HepG2 (cell line): Measurements from ENCODE around the gene GRHL1. TPM values are rescaled to one million over a fixed set of nuclear protein-coding genes. Genes with fewer than 3 reads are reported as not detected.

ENCODE experiments used
- ATAC-seq: fragments of 200-7000 bp; cut with Tn5 transposase; 3 replicates; pipeline ENCODE4 v1.9.1; 2020; ENCODE audit warnings: mild to moderate bottlenecking, moderate library complexity
- BruUV-seq: library from RNA; stranded (reverse); fragments of 400-500 nt; replicated peaks from 2 replicates; lab custom pipeline; 2021; lab: Mats Ljungman, UMichigan
- CTCF ChIA-PET: fragments of 300-600 bp; formaldehyde crosslinking; extraction: SDS; loops from one replicate; lab custom pipeline; 2021; ENCODE audit warnings: low total read pairs, inconsistent platforms, low intra/inter-chr PET ratio; lab: Yijun Ruan, JAX
- POLR2A ChIA-PET: fragments of 350-600 bp; sonication (Branson Sonifier 250); formaldehyde crosslinking; loops from one replicate; lab custom pipeline; 2020; ENCODE audit warnings: antibody characterized with exemption, inconsistent platforms; lab: Yijun Ruan, JAX
- DNase-seq: peaks from one replicate; pipeline ENCODE4 v3.0.0-alpha.2; 2015; ENCODE audit warnings: low spot score
- FAIRE-seq: peaks from 3 replicates; lab custom pipeline; 2011; peaks lifted over from hg19 to GRCh38; lab: Jason Lieb, UNC
- H2AFZ ChIP-seq: one replicate; pipeline ENCODE4 v1.6.1; 2011; ENCODE audit warnings: low read length, inconsistent platforms
- H3K27ac ChIP-seq: fragments of 300-600 bp; 3 replicates; pipeline ENCODE4 v1.8.0; 2011; ENCODE audit warnings: mixed run types, mild to moderate bottlenecking, mixed read lengths, low read length, inconsistent platforms; ENCODE audit not compliant: insufficient read depth; ENCODE audit errors: extremely low read length
- H3K27me3 ChIP-seq, 2 experiments: fragments of 200-600 bp in 1 of 2; 2 replicates in 1 of 2; 3 replicates in 1 of 2; pipeline versions ENCODE4 v1.6.0 to v1.8.0; 2011; ENCODE audit warnings: low read length in 2 of 2, mild to moderate bottlenecking in 2 of 2, moderate library complexity in 2 of 2, inconsistent platforms in 1 of 2; ENCODE audit not compliant: insufficient read depth in 2 of 2, control insufficient read depth in 1 of 2
- H3K36me3 ChIP-seq, 2 experiments: fragments of 200-600 bp in 1 of 2; replicated peaks in 1 of 2; 2 replicates in 1 of 2; 3 replicates in 1 of 2; pipeline versions ENCODE4 v1.5.1 to v1.8.0; 2011; ENCODE audit warnings: low read length in 2 of 2, inconsistent platforms in 1 of 2; ENCODE audit not compliant: insufficient read depth in 2 of 2, control insufficient read depth in 1 of 2
- H3K4me1 ChIP-seq: 2 replicates; pipeline ENCODE4 v1.5.1; 2012; ENCODE audit warnings: low read length, inconsistent platforms; ENCODE audit not compliant: insufficient read depth
- H3K4me2 ChIP-seq: 2 replicates; pipeline ENCODE4 v1.6.0; 2011; ENCODE audit warnings: low read depth, low read length, inconsistent platforms
- H3K4me3 ChIP-seq, 3 experiments: fragments of 200-600 bp in 1 of 3; sonication (generic), shearing (Covaris generic) in 1 of 3; replicated peaks in 1 of 3; 2 replicates each; pipeline ENCODE4 v1.5.1; 2011 to 2016; ENCODE audit warnings: low read length in 3 of 3, inconsistent platforms in 2 of 3, low read depth in 2 of 3, mild to moderate bottlenecking in 2 of 3, control low read depth in 1 of 3, mixed read lengths in 1 of 3; ENCODE audit not compliant: insufficient read depth in 1 of 3
- H3K79me2 ChIP-seq: one replicate; pipeline ENCODE4 v1.6.1; 2011; ENCODE audit warnings: low read length, inconsistent platforms; ENCODE audit not compliant: insufficient read depth
- H3K9ac ChIP-seq: 2 replicates; pipeline ENCODE4 v1.6.0; 2011; ENCODE audit warnings: mild to moderate bottlenecking, low read depth, low read length, inconsistent platforms; ENCODE audit not compliant: insufficient read depth
- H3K9me3 ChIP-seq: 2 replicates; pipeline ENCODE4 v1.5.1; 2012; ENCODE audit warnings: mild to moderate bottlenecking, low read length
- H4K20me1 ChIP-seq: 2 replicates; pipeline ENCODE4 v1.6.0; 2011; ENCODE audit warnings: inconsistent platforms, mild to moderate bottlenecking, low read length, moderate library complexity; ENCODE audit not compliant: insufficient read depth
- AHDC1 ChIP-seq: sonication (generic); formaldehyde crosslinking; IDR thresholded peaks from 2 replicates; pipeline ENCODE4 v1.5.1; 2020; ENCODE audit warnings: mild to moderate bottlenecking, missing genetic modification reagents, borderline replicate concordance
- MXI1 ChIP-seq: IDR thresholded peaks from 3 replicates; pipeline ENCODE4 v1.6.1; 2012; ENCODE audit warnings: low read depth, low read length, inconsistent platforms, borderline replicate concordance
- NFE2 ChIP-seq: sonication (generic); formaldehyde crosslinking; IDR thresholded peaks from 2 replicates; pipeline ENCODE4 v1.4.0; 2020; ENCODE audit warnings: missing genetic modification reagents
- NFYB ChIP-seq: sonication (generic); formaldehyde crosslinking; IDR thresholded peaks from 2 replicates; pipeline ENCODE4 v1.4.0; 2020; ENCODE audit warnings: missing genetic modification reagents
- NFYC ChIP-seq: IDR thresholded peaks from 2 replicates; pipeline ENCODE4 v1.6.1; 2016; ENCODE audit warnings: missing genetic modification reagents, missing compliant biosample characterization
- PRPF4 ChIP-seq: fragments of 200-400 bp; formaldehyde crosslinking; IDR thresholded peaks from 2 replicates; pipeline ENCODE4 v1.6.1; 2016; ENCODE audit warnings: low read length, low read depth; ENCODE audit not compliant: poor library complexity, severe bottlenecking
- ZNF20 ChIP-seq: sonication (generic); formaldehyde crosslinking; IDR thresholded peaks from 2 replicates; pipeline ENCODE4 v1.4.0; 2020; ENCODE audit warnings: mild to moderate bottlenecking, moderate library complexity, missing genetic modification reagents
- ZNF260 ChIP-seq: sonication (generic); formaldehyde crosslinking; IDR thresholded peaks from 2 replicates; pipeline ENCODE4 v1.4.0; 2020; ENCODE audit warnings: missing genetic modification reagents, low read depth, mild to moderate bottlenecking, borderline replicate concordance
- ZNF678 ChIP-seq: sonication (generic); formaldehyde crosslinking; IDR thresholded peaks from 2 replicates; pipeline ENCODE4 v1.4.0; 2020; ENCODE audit warnings: mild to moderate bottlenecking, missing genetic modification reagents
- WGBS: methylation state at CpG from one replicate; pipeline ENCODE4 v1.1.6; 2017; ENCODE audit warnings: low lambda C conversion rate; 5-methylcytosine and 5-hydroxymethylcytosine counted together
- in situ Hi-C: cut with HindIII; loops from 2 replicates; pipeline ENCODE4 v1.10.0; 2017; ENCODE audit warnings: low pct_unique_long_range_greater_than_20kb; ENCODE audit not compliant: extremely low pct_ligation_motif_present
- intact Hi-C: fragments of 100-400 bp; cut with micrococcal nuclease; formaldehyde crosslinking; loops from one replicate; pipeline ENCODE4 v1.10.0; 2022; ENCODE audit not compliant: unreplicated experiment
- polyA plus RNA-seq, 8 experiments: library from polyadenylated mRNA; depleted of rRNA in 3 of 8; stranded (reverse) in 7 of 8; unstranded in 1 of 8; fragments of >200 nt; fragmentation: Illumina TruSeq in 4 of 8; extraction: Trizol in 4 of 8; gene quantifications; 2 replicates each; pipeline versions ENCODE4 v1.2.1 to v1.2.3, GENCODE V29; 2011 to 2016; ENCODE audit warnings: low read depth in 4 of 8, missing spikeins in 1 of 8, mixed read lengths in 1 of 8; ENCODE audit not compliant: insufficient read depth in 1 of 8
- total RNA-seq, 5 experiments: library from RNA; depleted of rRNA; stranded (reverse); fragments of >200 nt; fragmentation: Illumina TruSeq; extraction: Trizol; gene quantifications; 2 replicates each; pipeline ENCODE4 v1.2.3, GENCODE V29; 2016; ENCODE audit warnings: low read depth in 1 of 5

GRHL1 gene
- total and polyA plus RNA-seq, 2 of the 13 experiments (the other 11 are each of a cell fraction or from before 2014, with no cell fraction given), result 9.3 to 12.0 TPM

GRCh38 chr2:10004836-10005235 lies 53.3 kb downstream of the GRHL1 start:
- POLR2A ChIA-PET, result no interaction called here

GRCh38 chr2:10005461-10006235 lies 54.2 kb downstream of the GRHL1 start:
- in situ Hi-C loops, result no loop called here
- BruUV-seq, result no TSS peak
- 91% methylated on average over 17 of the region's 17 CpGs for WGBS
- peak; percentile 54 for TF ChIP-seq NFYC
- no peak for TF ChIP-seq ZNF678 (CRISPR knock-in tag)
- TF ChIP-seq ZNF260 (CRISPR knock-in tag), result no peak
- TF ChIP-seq PRPF4, result no peak
- no peak for TF ChIP-seq AHDC1 (CRISPR knock-in tag)
- peak; percentile 61 for TF ChIP-seq NFYB (CRISPR knock-in tag)
- no peak for TF ChIP-seq ZNF20 (CRISPR knock-in tag)
- TF ChIP-seq NFE2 (CRISPR knock-in tag), result no peak
- Histone ChIP-seq H2AFZ (no peak overlapping the region), H3K4me3 (no peak overlapping the region), H3K27me3 (peaks cover 0 to 9% of the 10 kb centered on the region in 2 experiments; a peak in 1 of 5 replicates), H3K79me2 (no peaks in the 10 kb centered on the region), H3K4me1 (peaks cover 27% of the 10 kb centered on the region), H4K20me1 (no peaks in the 10 kb centered on the region; the same call in 1 of the 2 replicates), H3K27ac (no peak overlapping the region), H3K9ac (no peak overlapping the region), H3K36me3 (peaks cover under 1 to 8% of the 10 kb centered on the region in 2 experiments; a peak in 2 of 5 replicates), H3K4me2 (no peak overlapping the region), H3K9me3 (no peaks in the 10 kb centered on the region)
- POLR2A ChIA-PET, result interaction anchor here (1.0 to 1.3 kb wide), 2 partner anchors 11 to 23 kb away, joined by 3 read pairs; no protein-coding TSS in a partner anchor
- DNase-seq (no peak), FAIRE-seq (no peak), ATAC-seq (no peak)
- CTCF ChIA-PET, result no interaction called here
- intact Hi-C loops, result no loop called here

More at GRCh38 chr2:10004836-10005235, 53.3 kb downstream of the GRHL1 start:
- Histone ChIP-seq H3K9me3 (no peaks in the 10 kb centered on the region), H3K36me3 (peaks cover 3 to 16% of the 10 kb centered on the region in 2 experiments; a peak in 3 of 5 replicates), H3K79me2 (no peaks in the 10 kb centered on the region), H4K20me1 (no peaks in the 10 kb centered on the region; the same call in 1 of the 2 replicates), H2AFZ (no peak overlapping the region), H3K9ac (no peak overlapping the region), H3K27ac (no peak overlapping the region), H3K4me3 (no peak overlapping the region), H3K4me1 (peaks cover 19% of the 10 kb centered on the region), H3K27me3 (peaks cover 0 to 9% of the 10 kb centered on the region in 2 experiments; a peak in 1 of 5 replicates), H3K4me2 (no peak overlapping the region)
- CTCF ChIA-PET, result no interaction called here
- FAIRE-seq (no peak), DNase-seq (no peak), ATAC-seq (peak; percentile 2; the same call in 1 of the 3 replicates)
- in situ Hi-C loops (no loop called here), intact Hi-C loops (no loop called here)
- no TSS peak for BruUV-seq
- TF ChIP-seq MXI1, result no peak
- WGBS, result 51% methylated on average over 3 of the region's 3 CpGs
